ENCODE data around the gene INPP5A. TPM values are rescaled to one million over a fixed set of nuclear protein-coding genes. Genes with fewer than 3 reads are reported as not detected.

INPP5A gene
- total RNA-seq, 1 donor from 2014 or later = 36.3 TPM

DNA sequence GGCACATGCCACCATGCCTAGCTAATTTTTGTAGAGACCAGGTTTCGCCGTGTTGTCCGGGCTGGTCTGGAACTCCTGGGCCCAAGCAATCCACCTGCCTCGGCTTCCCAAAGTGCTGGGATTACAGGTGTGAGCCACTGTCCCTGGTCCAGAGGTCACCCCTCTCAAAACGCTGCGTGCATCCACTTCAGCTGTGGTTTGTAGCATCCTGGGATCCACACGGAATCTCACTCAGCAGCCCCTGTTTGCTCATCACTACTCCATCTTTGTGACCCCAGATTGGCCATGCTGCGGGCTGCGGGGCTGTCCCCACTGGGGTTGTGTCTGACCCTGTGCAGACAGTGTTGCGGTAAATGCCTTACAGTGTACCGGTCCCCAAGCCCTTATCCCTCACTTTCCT is 3.5 kb downstream of the INPP5A start:
- Mint-ChIP-seq H3K9me3 (ENCODE audit: unreplicated experiment) (peaks cover 4% of the 10 kb centered on the region), H3K27me3 (ENCODE audit: unreplicated experiment) (peaks cover 6% of the 10 kb centered on the region), H3K4me3 (ENCODE audit: unreplicated experiment) (no peak overlapping the region), H3K27ac (ENCODE audit: unreplicated experiment) (no peak overlapping the region), H3K4me1 (ENCODE audit: low read depth, unreplicated experiment) (peaks cover 21% of the 10 kb centered on the region), H3K36me3 (ENCODE audit: unreplicated experiment) (no peaks in the 10 kb centered on the region)
- no peak for TF ChIP-seq CTCF (IDR thresholded peaks at IDR 0.05; ENCODE audit: partially characterized antibody, unreplicated experiment)
- no peak for DNase-seq

DNA sequence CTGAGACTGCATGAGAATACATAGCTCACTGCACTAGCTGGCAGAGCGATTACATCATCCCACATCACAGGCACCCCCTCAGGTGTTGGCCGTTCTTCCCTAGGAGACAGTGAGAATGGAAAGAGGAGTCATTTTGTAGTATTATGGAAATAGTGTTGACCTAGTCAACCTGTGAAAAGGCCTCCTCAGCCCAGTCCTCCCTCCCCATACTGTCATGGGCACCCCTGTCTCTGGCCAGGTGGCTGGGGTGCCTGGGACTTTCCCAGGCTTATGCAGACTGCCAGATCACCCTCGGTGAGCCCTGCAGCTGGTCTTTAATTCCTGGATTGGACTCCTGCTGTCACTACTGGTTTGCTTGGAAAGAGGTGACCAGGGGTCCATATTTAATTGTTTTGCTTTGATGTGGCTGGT is 4.0 kb downstream of the INPP5A start:
- no peak for TF ChIP-seq CTCF (IDR thresholded peaks at IDR 0.05; ENCODE audit: partially characterized antibody, unreplicated experiment)
- Mint-ChIP-seq H3K36me3 (ENCODE audit: unreplicated experiment) (no peaks in the 10 kb centered on the region), H3K27ac (ENCODE audit: unreplicated experiment) (no peak overlapping the region), H3K27me3 (ENCODE audit: unreplicated experiment) (peaks cover 6% of the 10 kb centered on the region), H3K4me1 (ENCODE audit: low read depth, unreplicated experiment) (peaks cover 21% of the 10 kb centered on the region), H3K9me3 (ENCODE audit: unreplicated experiment) (peaks cover 4% of the 10 kb centered on the region), H3K4me3 (ENCODE audit: unreplicated experiment) (no peak overlapping the region)
- DNase-seq = no peak

DNA sequence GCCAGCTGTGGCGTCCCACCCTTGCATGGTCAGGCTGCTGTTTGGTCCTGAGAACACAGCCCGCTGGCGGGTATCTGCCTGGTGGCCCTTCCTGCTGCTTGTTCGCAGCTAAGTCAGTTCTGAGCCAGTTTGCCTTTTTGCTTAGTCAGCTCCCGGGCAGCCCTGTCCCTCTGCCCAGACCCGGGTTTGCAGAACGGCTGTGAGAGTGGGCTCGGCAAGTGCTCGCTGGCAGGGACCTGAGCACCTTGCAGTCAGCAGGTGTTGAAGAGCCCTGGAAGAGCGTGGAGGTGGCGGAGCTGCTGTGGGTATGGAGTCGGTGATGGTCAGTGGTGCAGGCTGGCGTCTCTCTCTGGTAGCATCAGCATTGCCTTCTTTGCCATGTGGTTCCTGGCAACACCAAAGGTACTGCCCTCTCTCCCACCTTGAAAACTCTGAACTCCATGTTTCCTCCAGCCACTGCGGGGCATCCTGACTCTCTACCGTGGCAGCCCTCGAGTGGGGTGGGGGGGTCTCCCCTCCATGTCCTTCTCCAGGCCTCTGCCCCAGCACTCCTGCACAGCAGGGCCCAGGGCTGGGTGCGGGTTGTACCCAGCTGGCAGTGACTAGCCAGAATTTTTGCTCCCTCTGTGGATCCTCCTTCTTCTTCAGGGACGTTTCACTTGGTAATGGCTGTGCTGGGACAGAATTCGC is 4.6 kb downstream of the INPP5A start:
- H3K36me3 Mint-ChIP-seq (ENCODE audit: unreplicated experiment) = no peaks in the 10 kb centered on the region
- peaks cover 4% of the 10 kb centered on the region for H3K9me3 Mint-ChIP-seq (ENCODE audit: unreplicated experiment)
- H3K27me3 Mint-ChIP-seq (ENCODE audit: unreplicated experiment) = peaks cover 6% of the 10 kb centered on the region
- peaks cover 21% of the 10 kb centered on the region for H3K4me1 Mint-ChIP-seq (ENCODE audit: low read depth, unreplicated experiment)
- DNase-seq = no peak
- TF ChIP-seq CTCF (IDR thresholded peaks at IDR 0.05; ENCODE audit: partially characterized antibody, unreplicated experiment) = no peak
- no peak overlapping the region for H3K4me3 Mint-ChIP-seq (ENCODE audit: unreplicated experiment)
- no peak overlapping the region for H3K27ac Mint-ChIP-seq (ENCODE audit: unreplicated experiment)

DNA sequence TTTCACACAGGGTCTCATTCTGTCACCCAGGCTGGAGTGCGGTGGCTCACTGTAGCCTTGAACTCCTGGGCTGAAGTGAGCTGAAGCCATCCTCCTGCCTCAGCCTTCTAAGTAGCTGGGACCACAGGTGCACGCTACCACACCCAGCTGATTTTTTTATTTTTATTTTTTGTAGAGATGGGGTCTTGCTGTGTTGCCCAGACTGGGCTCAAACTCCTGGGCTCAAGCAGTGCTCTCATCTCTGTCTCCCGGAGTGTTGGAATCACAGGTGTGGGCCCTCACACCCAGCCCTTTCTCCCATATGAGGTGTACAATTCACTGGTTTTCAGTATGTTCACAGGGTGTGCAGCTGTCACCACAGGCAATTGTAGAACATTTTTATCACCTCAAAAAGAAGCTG is 5.2 kb downstream of the INPP5A start:
- no peak for TF ChIP-seq CTCF (IDR thresholded peaks at IDR 0.05; ENCODE audit: partially characterized antibody, unreplicated experiment)
- H3K27ac Mint-ChIP-seq (ENCODE audit: unreplicated experiment) = no peak overlapping the region
- no peak for DNase-seq
- H3K27me3 Mint-ChIP-seq (ENCODE audit: unreplicated experiment) = peaks cover 6% of the 10 kb centered on the region
- H3K4me1 Mint-ChIP-seq (ENCODE audit: low read depth, unreplicated experiment) = peaks cover 21% of the 10 kb centered on the region
- H3K4me3 Mint-ChIP-seq (ENCODE audit: unreplicated experiment) = no peak overlapping the region
- peaks cover 4% of the 10 kb centered on the region for H3K9me3 Mint-ChIP-seq (ENCODE audit: unreplicated experiment)
- H3K36me3 Mint-ChIP-seq (ENCODE audit: unreplicated experiment) = no peaks in the 10 kb centered on the region

- TF ChIP-seq CTCF (IDR thresholded peaks at IDR 0.05; ENCODE audit: partially characterized antibody, unreplicated experiment) = no peak
- no peak overlapping the region for H3K27ac Mint-ChIP-seq (ENCODE audit: unreplicated experiment)
- H3K36me3 Mint-ChIP-seq (ENCODE audit: unreplicated experiment) = no peaks in the 10 kb centered on the region
These were observed 6.5 kb downstream of the INPP5A start for GRCh38 chr10:132543916-132544743.

More at GRCh38 chr10:132543916-132544743, 6.5 kb downstream of the INPP5A start:
- peaks cover 4% of the 10 kb centered on the region for H3K9me3 Mint-ChIP-seq (ENCODE audit: unreplicated experiment)
- H3K4me1 Mint-ChIP-seq (ENCODE audit: low read depth, unreplicated experiment) = peaks cover 21% of the 10 kb centered on the region
- peaks cover 1% of the 10 kb centered on the region for H3K27me3 Mint-ChIP-seq (ENCODE audit: unreplicated experiment)
- no peak overlapping the region for H3K4me3 Mint-ChIP-seq (ENCODE audit: unreplicated experiment)
- DNase-seq = no peak
